AG09309 (cell line): ENCODE data around the gene POLR1G.
"Not testable (repeated sequence)": the region's sequence is repeated elsewhere in the genome, so short reads cannot be mapped to it uniquely, and the experiment has no call there.

ENCODE experiments used
- DNase-seq: peaks from one replicate; pipeline ENCODE4 v3.0.0-alpha.2; 2010; ENCODE audit warnings: low read depth
- H3K4me3 ChIP-seq: 2 replicates; pipeline ENCODE4 v1.5.1; 2011; ENCODE audit warnings: mild to moderate bottlenecking, low read depth, low read length, moderate library complexity; ENCODE audit not compliant: control insufficient read depth
- TF ChIP-seq, protein P1 (sequence below): IDR thresholded peaks from 2 replicates; pipeline ENCODE4 v1.5.1; 2011; ENCODE audit warnings: mild to moderate bottlenecking, low read depth, low read length, inconsistent platforms; ENCODE audit not compliant: insufficient read depth, control insufficient read depth; ENCODE audit errors: missing control alignments

POLR1G gene

DNA sequence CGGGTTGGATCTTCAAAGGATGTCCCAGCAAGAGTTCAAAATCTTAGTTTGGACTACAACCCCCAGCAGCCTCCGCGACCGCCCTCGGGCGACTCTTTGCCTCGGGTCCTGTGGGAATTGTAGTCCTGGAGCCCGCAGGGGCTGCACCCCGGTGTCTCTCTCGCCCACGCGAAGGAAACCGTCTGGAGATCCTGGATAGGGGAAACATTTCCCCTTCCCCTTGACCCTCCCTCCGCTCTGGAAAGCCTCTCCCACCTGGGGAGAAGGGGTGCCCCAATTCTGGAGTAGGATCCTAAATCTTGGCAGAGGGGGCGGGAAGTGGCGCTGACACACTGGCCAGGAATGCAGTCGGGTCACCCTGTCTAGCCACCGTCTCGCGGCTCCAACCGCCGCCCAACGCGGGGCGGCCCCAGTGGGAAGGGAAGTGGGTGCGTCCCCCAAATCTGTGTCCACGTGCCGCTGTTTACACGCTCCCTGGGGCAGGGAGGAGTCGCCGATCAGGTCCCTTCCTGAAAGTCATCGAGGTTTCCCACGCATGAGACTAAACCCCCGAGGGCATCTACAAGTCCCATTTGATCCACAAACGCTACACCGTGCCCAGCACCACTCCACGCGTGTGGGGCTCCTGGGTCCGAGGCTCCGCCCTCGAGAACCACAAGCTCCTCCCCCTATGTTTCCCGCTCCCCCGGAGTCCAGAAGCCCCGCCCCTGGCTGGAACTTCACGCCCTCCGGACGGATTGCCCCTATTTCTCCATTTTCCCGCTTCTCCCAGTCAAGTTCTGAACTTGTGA lies 814 bp upstream of the POLR1G start:
- H3K4me3 ChIP-seq = peak overlapping the region; percentile 87
- TF ChIP-seq, protein P1, sequence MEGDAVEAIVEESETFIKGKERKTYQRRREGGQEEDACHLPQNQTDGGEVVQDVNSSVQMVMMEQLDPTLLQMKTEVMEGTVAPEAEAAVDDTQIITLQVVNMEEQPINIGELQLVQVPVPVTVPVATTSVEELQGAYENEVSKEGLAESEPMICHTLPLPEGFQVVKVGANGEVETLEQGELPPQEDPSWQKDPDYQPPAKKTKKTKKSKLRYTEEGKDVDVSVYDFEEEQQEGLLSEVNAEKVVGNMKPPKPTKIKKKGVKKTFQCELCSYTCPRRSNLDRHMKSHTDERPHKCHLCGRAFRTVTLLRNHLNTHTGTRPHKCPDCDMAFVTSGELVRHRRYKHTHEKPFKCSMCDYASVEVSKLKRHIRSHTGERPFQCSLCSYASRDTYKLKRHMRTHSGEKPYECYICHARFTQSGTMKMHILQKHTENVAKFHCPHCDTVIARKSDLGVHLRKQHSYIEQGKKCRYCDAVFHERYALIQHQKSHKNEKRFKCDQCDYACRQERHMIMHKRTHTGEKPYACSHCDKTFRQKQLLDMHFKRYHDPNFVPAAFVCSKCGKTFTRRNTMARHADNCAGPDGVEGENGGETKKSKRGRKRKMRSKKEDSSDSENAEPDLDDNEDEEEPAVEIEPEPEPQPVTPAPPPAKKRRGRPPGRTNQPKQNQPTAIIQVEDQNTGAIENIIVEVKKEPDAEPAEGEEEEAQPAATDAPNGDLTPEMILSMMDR = no peak
- peak; percentile 59 for DNase-seq

DNA sequence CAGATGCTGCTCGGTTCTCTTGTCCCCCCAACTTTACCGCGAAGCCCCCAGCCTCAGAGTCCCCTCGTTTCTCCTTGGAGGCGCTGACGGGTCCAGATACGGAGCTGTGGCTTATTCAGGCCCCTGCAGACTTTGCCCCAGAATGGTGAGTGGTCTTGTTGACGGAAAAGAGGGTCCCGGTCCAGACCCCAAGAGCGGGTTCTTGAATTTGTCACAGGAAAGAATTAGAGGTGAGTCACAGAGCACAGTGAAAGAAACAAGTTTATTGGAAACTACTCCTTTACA lies 589 bp downstream of the POLR1G start:
- no peak for DNase-seq
- peak overlapping the region; percentile 87 for H3K4me3 ChIP-seq
- TF ChIP-seq, protein P1 = no peak

DNA sequence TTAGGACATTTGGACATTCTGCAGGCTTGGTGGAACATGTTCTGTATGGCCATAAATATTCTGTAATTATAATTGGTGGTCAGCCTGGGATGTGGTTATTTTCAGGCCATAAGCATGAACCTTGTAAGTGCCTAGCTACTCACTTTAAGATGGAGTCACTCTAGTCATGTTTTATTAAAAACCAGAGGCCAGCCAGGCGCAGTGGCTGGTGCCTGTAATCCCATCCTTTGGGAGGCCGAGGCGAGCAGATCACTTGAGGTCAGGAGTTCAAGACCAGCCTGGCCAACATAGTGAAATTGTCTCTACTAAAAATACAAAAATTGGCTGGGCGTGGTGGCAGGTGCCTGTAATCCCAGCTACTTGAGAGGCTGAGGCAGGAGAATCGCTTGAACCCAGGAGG lies 1.1 kb downstream of the POLR1G start:
- H3K4me3 ChIP-seq = peak overlapping the region; percentile 87; the same call in 1 of the 2 replicates
- DNase-seq = not testable (repeated sequence)

DNA sequence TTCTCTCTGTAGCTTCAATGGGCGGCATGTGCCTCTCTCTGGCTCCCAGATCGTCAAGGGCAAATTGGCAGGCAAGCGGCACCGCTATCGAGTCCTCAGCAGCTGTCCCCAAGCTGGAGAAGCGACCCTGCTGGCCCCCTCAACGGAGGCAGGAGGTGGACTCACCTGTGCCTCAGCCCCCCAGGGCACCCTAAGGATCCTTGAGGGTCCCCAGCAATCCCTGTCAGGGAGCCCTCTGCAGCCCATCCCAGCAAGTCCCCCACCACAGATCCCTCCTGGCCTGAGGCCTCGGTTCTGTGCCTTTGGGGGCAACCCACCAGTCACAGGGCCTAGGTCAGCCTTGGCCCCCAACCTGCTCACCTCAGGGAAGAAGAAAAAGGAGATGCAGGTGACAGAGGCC lies 1.7 kb downstream of the POLR1G start:
- no peak overlapping the region for H3K4me3 ChIP-seq
- TF ChIP-seq, protein P1 = no peak
- no peak for DNase-seq

DNA sequence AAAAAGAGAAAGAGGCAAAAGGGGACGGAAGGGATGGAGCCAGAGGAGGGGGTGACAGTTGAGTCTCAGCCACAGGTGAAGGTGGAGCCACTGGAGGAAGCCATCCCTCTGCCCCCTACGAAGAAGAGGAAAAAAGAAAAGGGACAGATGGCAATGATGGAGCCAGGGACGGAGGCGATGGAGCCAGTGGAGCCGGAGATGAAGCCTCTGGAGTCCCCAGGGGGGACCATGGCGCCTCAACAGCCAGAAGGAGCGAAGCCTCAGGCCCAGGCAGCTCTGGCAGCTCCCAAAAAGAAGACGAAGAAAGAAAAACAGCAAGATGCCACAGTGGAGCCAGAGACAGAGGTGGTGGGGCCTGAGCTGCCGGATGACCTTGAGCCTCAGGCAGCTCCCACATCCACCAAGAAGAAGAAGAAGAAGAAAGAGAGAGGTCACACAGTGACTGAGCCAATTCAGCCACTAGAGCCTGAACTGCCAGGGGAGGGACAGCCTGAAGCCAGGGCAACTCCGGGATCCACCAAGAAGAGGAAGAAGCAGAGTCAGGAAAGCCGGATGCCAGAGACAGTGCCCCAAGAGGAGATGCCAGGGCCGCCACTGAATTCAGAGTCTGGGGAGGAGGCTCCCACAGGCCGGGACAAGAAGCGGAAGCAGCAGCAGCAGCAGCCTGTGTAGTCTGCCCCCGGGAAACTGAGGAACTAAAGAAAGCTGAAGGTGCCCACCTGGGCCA lies 2.5 kb downstream of the POLR1G start:
- TF ChIP-seq, protein P1 = no peak
- DNase-seq = no peak
- no peak overlapping the region for H3K4me3 ChIP-seq

DNA sequence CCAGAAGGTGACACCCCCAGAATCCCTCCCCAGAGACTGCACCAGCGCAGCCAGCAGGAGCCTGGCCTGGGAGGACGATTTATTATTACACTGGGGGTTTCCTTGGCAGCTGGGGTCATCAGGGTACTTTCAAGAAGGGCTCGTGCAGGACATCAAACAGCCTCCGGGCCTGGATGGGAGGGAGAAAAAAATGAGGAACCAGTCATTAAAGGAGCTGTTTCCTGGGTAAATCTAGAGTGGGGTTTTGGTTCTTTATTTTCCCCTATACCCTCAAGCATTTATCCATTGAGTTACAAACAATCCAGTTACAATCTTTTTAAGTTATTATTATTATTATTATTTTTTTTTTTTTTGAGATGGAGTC lies 3.1 kb downstream of the POLR1G start:
- TF ChIP-seq, protein P1 = no peak
- DNase-seq = no peak
- H3K4me3 ChIP-seq = no peak overlapping the region

DNA sequence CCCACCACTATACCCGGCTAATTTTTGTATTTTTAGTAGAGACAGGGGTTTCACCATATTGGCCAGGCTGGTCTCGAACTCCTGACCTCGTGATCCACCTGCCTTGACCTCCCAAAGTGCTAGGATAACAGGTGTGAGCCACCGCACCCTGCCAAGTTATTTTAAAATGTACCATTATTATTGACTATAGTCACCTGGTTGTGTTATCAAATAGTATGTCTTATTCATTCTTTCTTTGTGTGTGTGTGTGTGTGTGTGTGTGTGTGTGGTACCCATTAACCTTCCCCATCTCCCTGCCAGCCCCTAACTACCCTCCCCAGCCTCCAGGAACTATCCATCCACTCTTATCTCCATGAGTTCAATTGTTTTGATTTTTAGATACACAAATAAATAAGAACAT lies 3.9 kb downstream of the POLR1G start:
- not testable (repeated sequence) for H3K4me3 ChIP-seq, DNase-seq

DNA sequence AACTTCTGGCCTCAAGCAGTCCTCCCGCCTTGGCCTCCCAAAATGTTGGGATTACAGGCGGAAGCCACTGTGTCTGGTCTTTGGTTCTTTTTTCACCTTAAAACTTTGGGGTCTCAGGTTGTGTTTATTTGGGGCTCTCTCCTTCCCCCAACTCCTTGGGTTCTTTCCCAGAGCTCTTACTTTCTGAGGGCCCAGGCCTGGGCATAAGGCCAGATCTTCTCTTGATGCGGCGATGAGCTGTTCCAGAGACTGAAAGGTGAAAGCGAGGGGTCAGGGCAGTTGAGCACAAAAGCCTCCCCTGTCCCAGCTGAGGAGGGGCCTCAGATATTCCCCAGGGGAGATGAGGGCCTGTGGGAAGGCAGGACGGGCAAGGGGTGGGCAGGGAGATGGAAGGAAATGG lies 7.1 kb downstream of the POLR1G start:
- TF ChIP-seq, protein P1 = no peak
- DNase-seq = no peak
- H3K4me3 ChIP-seq = no peak overlapping the region
